Activated CD4-positive, alpha-beta T cell treated with anti-CD3 and anti-CD28 coated beads for 36 hours (primary cell): ENCODE measurements around the gene RNF145. TPM values are rescaled to one million over a fixed set of nuclear protein-coding genes. Genes with fewer than 3 reads are reported as not detected.
"Not testable (repeated sequence)": the region's sequence is repeated elsewhere in the genome, so short reads cannot be mapped to it uniquely, and the experiment has no call there.

Source experiments
- ATAC-seq: fragments of 200-7000 bp; cut with Tn5 transposase; one replicate; pipeline ENCODE4 v1.10.0; 2021; ENCODE audit warnings: mild to moderate bottlenecking, moderate library complexity
- CTCF ChIA-PET: fragments of 350-600 bp; sonication (Branson Sonifier 250); formaldehyde crosslinking; loops from one replicate; lab custom pipeline; 2021; ENCODE audit warnings: antibody characterized with exemption; lab: Charles Lee
- POLR2A ChIA-PET: fragments of 350-600 bp; sonication (Branson Sonifier 250); formaldehyde crosslinking; loops from one replicate; lab custom pipeline; 2021; ENCODE audit warnings: antibody characterized with exemption, inconsistent platforms; lab: Charles Lee
- DNase-seq: peaks from one replicate; pipeline ENCODE4 v3.0.0-alpha.2; 2020
- H3K27ac Mint-ChIP-seq: one replicate; pipeline ENCODE4 v1.8.0; 2021; ENCODE audit warnings: mixed read lengths
- H3K27me3 Mint-ChIP-seq: one replicate; pipeline ENCODE4 v1.8.0; 2021; ENCODE audit warnings: mixed read lengths
- H3K36me3 Mint-ChIP-seq: one replicate; pipeline ENCODE4 v1.8.0; 2021; ENCODE audit warnings: low read depth, mixed read lengths
- H3K4me1 Mint-ChIP-seq: one replicate; pipeline ENCODE4 v1.8.0; 2021; ENCODE audit warnings: mixed read lengths
- H3K4me3 Mint-ChIP-seq: one replicate; pipeline ENCODE4 v1.8.0; 2021; ENCODE audit warnings: mild to moderate bottlenecking, moderate library complexity, mixed read lengths
- H3K9me3 Mint-ChIP-seq: one replicate; pipeline ENCODE4 v1.8.0; 2021; ENCODE audit warnings: low read depth, mixed read lengths
- intact Hi-C, 2 experiments: fragments of 100-400 bp; cut with DNase I in 1 of 2; cut with micrococcal nuclease in 1 of 2; formaldehyde crosslinking; loops; one replicate each; pipeline versions ENCODE4 v1.14.2 to v1.15.1; 2022 to 2024; cut with DNase I, micrococcal nuclease
- total RNA-seq, 2 experiments: library from RNA; stranded (reverse); gene quantifications; one replicate each; pipeline ENCODE4 v1.2.3, GENCODE V29; 2021

The RNF145 gene
- total RNA-seq, 2 experiments from 2014 or later, result 81.9 to 87.5 TPM

- peak; percentile 13 for ATAC-seq
- intact Hi-C loops, result loop anchor here (1.0 to 10.0 kb wide), 7 partner anchors 17 to 297 kb away; partner anchors contain the start of gene UBLCP1 (in 1 of the 2)
- no peaks in the 10 kb centered on the region for H3K9me3 Mint-ChIP-seq
- no peaks in the 10 kb centered on the region for H3K27me3 Mint-ChIP-seq
- no peak overlapping the region for H3K4me3 Mint-ChIP-seq
- H3K27ac Mint-ChIP-seq, result peak overlapping the region; percentile 87
- peaks cover 49% of the 10 kb centered on the region for H3K36me3 Mint-ChIP-seq
- CTCF ChIA-PET, result interaction anchor here (0.6 to 1.8 kb wide), 5 partner anchors 21 to 1309 kb away, joined by 3 to 4 read pairs (median 3); no protein-coding TSS in a partner anchor
- DNase-seq, result no peak
- peaks cover 62% of the 10 kb centered on the region for H3K4me1 Mint-ChIP-seq
- POLR2A ChIA-PET, result interaction anchor here (0.6 kb wide), 2 partner anchors 47 to 83 kb away, joined by 3 to 4 read pairs; no protein-coding TSS in a partner anchor
Measured at GRCh38 chr5:159161361-159162214, 47.8 kb downstream of the RNF145 start.

DNA sequence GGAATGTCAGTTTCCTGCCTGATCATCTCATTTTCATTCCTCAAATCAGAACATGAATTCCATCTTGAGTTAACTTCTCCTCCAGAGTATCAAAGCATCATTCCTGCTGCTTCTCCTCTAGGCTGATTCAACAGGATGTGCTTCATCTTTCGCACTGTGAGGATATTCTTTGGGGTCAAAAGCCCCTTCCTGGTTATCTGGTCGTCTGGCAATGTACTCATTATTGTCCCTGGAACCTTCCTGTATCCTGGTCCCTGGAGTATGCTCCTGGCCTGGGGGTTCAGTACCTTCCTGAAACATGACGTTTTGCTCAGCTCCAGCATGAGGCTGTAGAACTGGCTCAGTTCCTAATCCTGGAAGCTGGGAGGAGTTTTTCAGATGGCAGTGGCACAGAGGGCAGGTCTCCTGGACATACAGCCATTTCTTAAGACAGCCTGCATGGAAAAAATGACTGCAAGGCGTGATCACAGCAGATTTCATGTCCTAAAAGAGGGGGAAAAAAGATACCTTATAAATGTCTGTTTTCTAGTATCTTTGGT is 50.7 kb downstream of the RNF145 start:
- H3K27ac Mint-ChIP-seq, result peak overlapping the region; percentile 80
- CTCF ChIA-PET, result interaction anchor here (0.6 to 3.9 kb wide), 4 partner anchors 48 to 1240 kb away, joined by 5 to 73 read pairs (median 15); no protein-coding TSS in a partner anchor
- POLR2A ChIA-PET, H3K4me3 Mint-ChIP-seq, DNase-seq, ATAC-seq, H3K27me3 Mint-ChIP-seq, H3K9me3 Mint-ChIP-seq: not testable (repeated sequence)
- intact Hi-C loops, result loop anchor here (5.0 kb wide), 3 partner anchors 174 to 829 kb away; partner anchors contain the start of genes ADRA1B (in 1 of the 2) and IL12B (in 1 of the 2)
- peaks cover 45% of the 10 kb centered on the region for H3K36me3 Mint-ChIP-seq
- peaks cover 56% of the 10 kb centered on the region for H3K4me1 Mint-ChIP-seq

DNA sequence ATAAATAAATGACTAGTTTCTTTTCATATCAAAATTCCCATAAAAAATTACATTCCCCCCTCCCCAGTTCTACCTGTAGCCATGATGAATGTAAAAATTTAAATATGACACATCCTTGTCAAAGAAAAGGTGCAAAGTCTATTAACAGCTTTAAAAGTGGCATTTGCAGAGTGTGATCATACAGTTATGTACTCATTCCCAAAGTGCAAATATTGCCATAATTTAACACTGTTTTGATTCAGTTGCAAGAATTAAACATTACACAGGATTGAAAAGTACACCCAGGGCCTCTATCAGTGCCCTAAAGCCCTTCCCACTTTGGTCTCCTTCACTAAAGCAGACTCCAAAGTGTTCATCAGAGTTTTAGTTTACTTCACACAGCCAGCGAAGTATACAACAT is 51.8 kb downstream of the RNF145 start:
- Mint-ChIP-seq H3K4me1 (peaks cover 45% of the 10 kb centered on the region), H3K27me3 (no peaks in the 10 kb centered on the region), H3K36me3 (peaks cover 41% of the 10 kb centered on the region), H3K9me3 (no peaks in the 10 kb centered on the region), H3K4me3 (no peak overlapping the region), H3K27ac (peak overlapping the region; percentile 17)
- ChIA-PET POLR2A (interaction anchor here (0.6 to 1.0 kb wide), 3 partner anchors 50 to 160 kb away, joined by 3 to 5 read pairs (median 4); no protein-coding TSS in a partner anchor), CTCF (interaction anchor here (0.7 to 3.9 kb wide), 44 partner anchors 8 to 300 kb away, joined by 3 to 73 read pairs (median 5); no protein-coding TSS in a partner anchor)
- intact Hi-C loops, result loop anchor here (1.0 to 5.0 kb wide), 5 partner anchors 105 to 830 kb away; partner anchors contain the start of genes UBLCP1 (in 2 of the 2), ADRA1B (in 1 of the 2) and IL12B (in 1 of the 2)
- DNase-seq (no peak), ATAC-seq (no peak)

- ChIA-PET POLR2A (interaction anchor here (0.6 to 1.0 kb wide), 3 partner anchors 51 to 161 kb away, joined by 3 to 5 read pairs (median 4); no protein-coding TSS in a partner anchor), CTCF (interaction anchor here (0.5 to 3.9 kb wide), 61 partner anchors 8 to 1560 kb away, joined by 3 to 73 read pairs (median 4); no protein-coding TSS in a partner anchor)
- Mint-ChIP-seq H3K4me1 (peaks cover 40% of the 10 kb centered on the region), H3K36me3 (peaks cover 37% of the 10 kb centered on the region), H3K27ac (no peak overlapping the region), H3K27me3 (no peaks in the 10 kb centered on the region), H3K4me3 (no peak overlapping the region), H3K9me3 (no peaks in the 10 kb centered on the region)
- intact Hi-C loops, result loop anchor here (1.0 to 5.0 kb wide), 5 partner anchors 106 to 831 kb away; partner anchors contain the start of genes UBLCP1 (in 2 of the 2), ADRA1B (in 1 of the 2) and IL12B (in 1 of the 2)
- DNase-seq (peak; percentile 21), ATAC-seq (peak; percentile 79)
Measured at GRCh38 chr5:159156426-159157238, 52.7 kb downstream of the RNF145 start.

DNA sequence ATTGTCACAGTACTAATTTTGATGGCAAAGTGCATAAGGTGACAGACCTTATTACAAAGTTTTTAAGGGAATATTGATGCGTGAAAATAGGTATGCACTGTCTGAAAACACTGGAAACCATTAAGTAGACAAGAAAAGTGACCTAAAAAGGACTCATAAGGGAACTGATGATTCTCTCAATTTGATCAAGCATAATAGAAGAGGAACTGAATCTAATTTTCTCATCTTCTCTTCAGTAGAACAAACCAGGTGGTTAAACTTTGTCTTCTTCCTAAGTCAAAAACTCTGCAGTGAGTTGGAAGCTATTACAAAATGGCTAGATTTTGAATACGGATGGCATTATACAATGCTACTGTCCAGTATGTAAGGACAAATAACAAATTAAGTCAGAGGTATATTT is 53.4 kb downstream of the RNF145 start:
- ATAC-seq (no peak), DNase-seq (no peak)
- Mint-ChIP-seq H3K9me3 (no peaks in the 10 kb centered on the region), H3K4me1 (peaks cover 34% of the 10 kb centered on the region), H3K36me3 (peaks cover 30% of the 10 kb centered on the region), H3K4me3 (no peak overlapping the region), H3K27ac (peak overlapping the region; percentile 33), H3K27me3 (no peaks in the 10 kb centered on the region)
- ChIA-PET POLR2A (no interaction called here), CTCF (interaction anchor here (0.5 to 3.9 kb wide), 19 partner anchors 12 to 1308 kb away, joined by 3 to 73 read pairs (median 5); no protein-coding TSS in a partner anchor)
- intact Hi-C loops, result loop anchor here (1.0 to 5.0 kb wide), 5 partner anchors 107 to 831 kb away; partner anchors contain the start of genes UBLCP1 (in 2 of the 2), ADRA1B (in 1 of the 2) and IL12B (in 1 of the 2)

DNA sequence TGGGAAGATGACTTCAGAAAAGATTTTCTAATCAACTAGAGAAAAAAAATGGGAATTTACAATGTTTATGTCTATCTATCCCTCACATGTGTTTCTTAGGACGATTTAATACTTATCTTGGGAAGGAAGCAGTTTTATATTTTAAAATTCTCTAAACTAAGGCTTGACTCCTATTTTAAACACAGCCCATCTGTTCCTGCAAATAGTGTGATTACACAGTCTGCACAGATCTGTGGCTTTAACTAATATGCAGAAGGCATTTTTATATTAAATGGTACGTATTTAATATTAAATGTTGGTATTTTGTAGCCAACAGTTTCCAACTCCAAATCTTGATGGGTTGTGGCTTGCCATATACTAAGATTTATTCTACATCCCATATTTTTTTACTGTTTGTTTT is 56.5 kb downstream of the RNF145 start:
- H3K4me3 Mint-ChIP-seq, result no peak overlapping the region
- peaks cover 18% of the 10 kb centered on the region for H3K4me1 Mint-ChIP-seq
- H3K27ac Mint-ChIP-seq, result no peak overlapping the region
- H3K9me3 Mint-ChIP-seq, result no peaks in the 10 kb centered on the region
- DNase-seq (no peak), ATAC-seq (no peak)
- ChIA-PET CTCF (interaction anchor here (0.7 to 1.0 kb wide), 3 partner anchors 115 to 397 kb away, joined by 3 read pairs; no protein-coding TSS in a partner anchor), POLR2A (no interaction called here)
- no peaks in the 10 kb centered on the region for H3K27me3 Mint-ChIP-seq
- intact Hi-C loops, result no loop called here
- H3K36me3 Mint-ChIP-seq, result peaks cover 9% of the 10 kb centered on the region

DNA sequence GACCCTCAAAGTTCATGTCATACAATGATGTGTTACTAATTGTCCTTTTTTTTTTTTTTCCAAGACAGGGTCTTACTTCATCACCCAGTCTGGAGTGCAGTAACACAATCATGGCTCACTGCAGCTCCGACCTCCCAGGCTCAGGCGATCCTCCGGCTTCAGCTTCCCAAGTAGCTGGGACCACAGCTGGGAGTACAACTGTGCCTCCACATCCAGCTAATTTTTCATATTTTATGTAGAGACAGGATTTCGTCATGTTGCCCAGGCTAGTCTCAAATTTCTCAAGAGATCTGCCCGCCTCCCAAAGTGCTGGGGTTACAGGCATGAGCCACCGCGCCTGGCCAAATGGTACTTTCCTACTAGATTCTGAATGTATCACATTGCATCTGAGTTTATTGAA is 60.3 kb downstream of the RNF145 start:
- Mint-ChIP-seq H3K4me1 (no peaks in the 10 kb centered on the region), H3K27ac (no peak overlapping the region), H3K9me3 (peaks cover 2% of the 10 kb centered on the region), H3K4me3 (no peak overlapping the region), H3K36me3 (no peaks in the 10 kb centered on the region), H3K27me3 (peaks cover 6% of the 10 kb centered on the region)
- DNase-seq (no peak), ATAC-seq (no peak)
- POLR2A ChIA-PET, result no interaction called here
- intact Hi-C loops, result no loop called here
- CTCF ChIA-PET, result interaction anchor here (0.6 kb wide), 1 partner anchor 27 kb away, joined by 3 read pairs; no protein-coding TSS in a partner anchor

GRCh38 chr5:159147976-159148375 is 61.4 kb downstream of the RNF145 start:
- ATAC-seq (no peak), DNase-seq (no peak)
- peaks cover 8% of the 10 kb centered on the region for H3K27me3 Mint-ChIP-seq
- POLR2A ChIA-PET, result no interaction called here
- H3K4me3 Mint-ChIP-seq, result no peak overlapping the region
- intact Hi-C loops, result no loop called here
- H3K27ac Mint-ChIP-seq, result no peak overlapping the region
- no peaks in the 10 kb centered on the region for H3K36me3 Mint-ChIP-seq
- peaks cover 2% of the 10 kb centered on the region for H3K9me3 Mint-ChIP-seq
- H3K4me1 Mint-ChIP-seq, result no peaks in the 10 kb centered on the region
- CTCF ChIA-PET, result interaction anchor here (0.6 to 1.3 kb wide), 2 partner anchors 9 to 129 kb away, joined by 3 to 4 read pairs; no protein-coding TSS in a partner anchor

DNA sequence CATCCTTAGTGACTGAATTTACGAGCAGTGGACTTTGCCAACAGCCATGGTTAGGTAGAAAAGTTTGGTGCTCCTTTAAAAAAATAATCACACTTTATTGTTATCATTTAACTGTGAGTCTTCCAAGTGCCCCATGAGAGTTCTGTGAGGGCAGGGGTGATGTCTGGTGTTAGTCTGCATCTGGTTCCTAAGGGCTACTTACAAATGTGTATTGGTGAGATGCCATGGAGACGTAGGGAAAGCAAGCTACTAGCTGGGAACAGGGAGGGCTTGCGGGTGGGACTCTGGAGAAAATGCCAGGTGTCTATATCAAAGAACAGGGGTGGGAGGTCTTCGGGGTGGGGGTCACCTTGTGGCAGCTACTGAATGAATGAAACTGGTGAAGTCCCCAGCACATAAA is 62.5 kb downstream of the RNF145 start:
- POLR2A ChIA-PET, result no interaction called here

GRCh38 chr5:159145160-159145559 is 64.2 kb downstream of the RNF145 start:
- H3K9me3 Mint-ChIP-seq, POLR2A ChIA-PET, H3K4me3 Mint-ChIP-seq, H3K27ac Mint-ChIP-seq, ATAC-seq, intact Hi-C loops, H3K4me1 Mint-ChIP-seq, H3K36me3 Mint-ChIP-seq, DNase-seq: not testable (repeated sequence)
- CTCF ChIA-PET, result interaction anchor here (2.2 kb wide), 1 partner anchor 450 kb away, joined by 8 read pairs; no protein-coding TSS in a partner anchor
- H3K27me3 Mint-ChIP-seq, result peaks cover 18% of the 10 kb centered on the region

More for the DNA sequence above, 62.5 kb downstream of the RNF145 start:
- intact Hi-C loops, result no loop called here
- Mint-ChIP-seq H3K4me1 (no peaks in the 10 kb centered on the region), H3K36me3 (no peaks in the 10 kb centered on the region), H3K27me3 (peaks cover 11% of the 10 kb centered on the region), H3K4me3 (no peak overlapping the region), H3K27ac (no peak overlapping the region), H3K9me3 (peaks cover 2% of the 10 kb centered on the region)
- DNase-seq, result no peak
- CTCF ChIA-PET, result interaction anchor here (1.4 to 2.2 kb wide), 2 partner anchors 10 to 451 kb away, joined by 6 to 8 read pairs; no protein-coding TSS in a partner anchor
- ATAC-seq, result no peak
